Immature natural killer cell (primary cell): ENCODE results near the gene ARRB1. TPM values are rescaled to one million over a fixed set of nuclear protein-coding genes. Genes with fewer than 3 reads are reported as not detected.
A peak's percentile ranks its signal among the peaks of the same experiment; 100 is the strongest.
"Not testable (repeated sequence)": the region's sequence is repeated elsewhere in the genome, so short reads cannot be mapped to it uniquely, and the experiment has no call there.

Experiments used
- DNase-seq, 3 donors: peaks; one replicate each; pipeline ENCODE4 v3.0.0; 2022; ENCODE audit warnings: mixed read lengths in 1 of 3
- H3K27ac Mint-ChIP-seq, 6 donors: one replicate each; pipeline ENCODE4 v1.8.0; 2020; ENCODE audit warnings: mixed read lengths in 6 of 6, mild to moderate bottlenecking in 5 of 6, inconsistent platforms in 4 of 6, moderate library complexity in 3 of 6
- H3K27me3 Mint-ChIP-seq, 3 donors: one replicate each; pipeline ENCODE4 v1.8.0; 2020 to 2021; ENCODE audit warnings: low read depth in 3 of 3, mild to moderate bottlenecking in 3 of 3, mixed read lengths in 3 of 3, moderate library complexity in 3 of 3, inconsistent platforms in 1 of 3
- H3K36me3 Mint-ChIP-seq, 3 donors: one replicate each; pipeline ENCODE4 v1.8.0; 2020; ENCODE audit warnings: mixed read lengths in 3 of 3, inconsistent platforms in 2 of 3, mild to moderate bottlenecking in 2 of 3
- H3K4me1 Mint-ChIP-seq, 2 donors: one replicate each; pipeline ENCODE4 v1.8.0; 2020; ENCODE audit warnings: inconsistent platforms in 2 of 2, mild to moderate bottlenecking in 2 of 2, mixed read lengths in 2 of 2, moderate library complexity in 1 of 2
- H3K4me3 Mint-ChIP-seq, 5 donors: one replicate each; pipeline ENCODE4 v1.8.0; 2020; ENCODE audit warnings: mild to moderate bottlenecking in 5 of 5, mixed read lengths in 5 of 5, inconsistent platforms in 3 of 5, moderate library complexity in 3 of 5
- H3K9me3 Mint-ChIP-seq, 6 donors: one replicate each; pipeline ENCODE4 v1.8.0; 2020; ENCODE audit warnings: mild to moderate bottlenecking in 6 of 6, mixed read lengths in 6 of 6, inconsistent platforms in 4 of 6, moderate library complexity in 3 of 6
- polyA plus RNA-seq, 3 donors: library from polyadenylated mRNA; unstranded; fragments of 300-500 nt; fragmentation: Illumina TruSeq; gene quantifications; one replicate each; pipeline ENCODE4 v1.2.3, GENCODE V29; 2021

ARRB1 gene
- polyA plus RNA-seq, 3 donors from 2014 or later: 28.7 to 51.1 (median 41.5) TPM

GRCh38 chr11:75383246-75383645 is 31.8 kb upstream of the ARRB1 start:
- Mint-ChIP-seq H3K27ac (peak overlapping the region; percentile 80 to 92 (median 90)), H3K4me1 (peaks cover 33 to 35% of the 10 kb centered on the region in 2 donors), H3K4me3 (peak overlapping the region; percentile 40 to 89 (median 80)), H3K27me3 (peaks cover 0 to 7% (median 2%) of the 10 kb centered on the region in 3 donors), H3K36me3 (no peaks in the 10 kb centered on the region), H3K9me3 (no peaks in the 10 kb centered on the region)
- DNase-seq: peak; percentile 65 to 69 (median 68)

- peak overlapping the region in 1 of 5 donors; percentile 30 for H3K4me3 Mint-ChIP-seq
- no peak for DNase-seq
- H3K9me3 Mint-ChIP-seq: no peaks in the 10 kb centered on the region
- no peaks in the 10 kb centered on the region for H3K36me3 Mint-ChIP-seq
- peaks cover 0 to 7% (median 1%) of the 10 kb centered on the region in 3 donors for H3K27me3 Mint-ChIP-seq
- peak overlapping the region; percentile 6 to 81 (median 58) for H3K27ac Mint-ChIP-seq
- H3K4me1 Mint-ChIP-seq: peaks cover 33 to 35% of the 10 kb centered on the region in 2 donors
These were observed 29.4 kb upstream of the ARRB1 start for GRCh38 chr11:75380716-75381420.

GRCh38 chr11:75380245-75380644 is 28.8 kb upstream of the ARRB1 start:
- Mint-ChIP-seq H3K4me3 (no peak overlapping the region), H3K27ac (peak overlapping the region in 3 of 6 donors; percentile 22 to 81 (median 70)), H3K27me3 (peaks cover 0 to 7% (median 0%) of the 10 kb centered on the region in 3 donors), H3K9me3 (no peaks in the 10 kb centered on the region), H3K4me1 (peaks cover 33 to 35% of the 10 kb centered on the region in 2 donors), H3K36me3 (no peaks in the 10 kb centered on the region)
- no peak for DNase-seq

GRCh38 chr11:75378776-75379175 is 27.3 kb upstream of the ARRB1 start:
- not testable (repeated sequence) for H3K36me3 Mint-ChIP-seq, H3K9me3 Mint-ChIP-seq, H3K27ac Mint-ChIP-seq, H3K4me3 Mint-ChIP-seq, DNase-seq, H3K27me3 Mint-ChIP-seq
- H3K4me1 Mint-ChIP-seq: peaks cover 22 to 24% of the 10 kb centered on the region in 2 donors

GRCh38 chr11:75376175-75376574 is 24.7 kb upstream of the ARRB1 start:
- no peak overlapping the region for H3K27ac Mint-ChIP-seq
- peaks cover 21 to 24% of the 10 kb centered on the region in 2 donors for H3K4me1 Mint-ChIP-seq
- no peaks in the 10 kb centered on the region for H3K9me3 Mint-ChIP-seq
- no peaks in the 10 kb centered on the region for H3K27me3 Mint-ChIP-seq
- H3K4me3 Mint-ChIP-seq: no peak overlapping the region
- no peaks in the 10 kb centered on the region for H3K36me3 Mint-ChIP-seq
- DNase-seq: no peak

GRCh38 chr11:75375626-75376025 is 24.2 kb upstream of the ARRB1 start:
- no peak for DNase-seq
- no peaks in the 10 kb centered on the region for H3K36me3 Mint-ChIP-seq
- H3K27ac Mint-ChIP-seq: no peak overlapping the region
- no peaks in the 10 kb centered on the region for H3K9me3 Mint-ChIP-seq
- peaks cover 17 to 19% of the 10 kb centered on the region in 2 donors for H3K4me1 Mint-ChIP-seq
- H3K4me3 Mint-ChIP-seq: no peak overlapping the region
- no peaks in the 10 kb centered on the region for H3K27me3 Mint-ChIP-seq

- H3K9me3 Mint-ChIP-seq: peaks cover 0 to 1% (median 0%) of the 10 kb centered on the region in 6 donors
- no peaks in the 10 kb centered on the region for H3K27me3 Mint-ChIP-seq
- DNase-seq: no peak
- peak overlapping the region in 2 of 6 donors; percentile 33 to 57 for H3K27ac Mint-ChIP-seq
- peaks cover 21 to 25% of the 10 kb centered on the region in 2 donors for H3K4me1 Mint-ChIP-seq
- no peaks in the 10 kb centered on the region for H3K36me3 Mint-ChIP-seq
- H3K4me3 Mint-ChIP-seq: no peak overlapping the region
These were observed 23.2 kb upstream of the ARRB1 start for GRCh38 chr11:75374646-75375045.

GRCh38 chr11:75373201-75373600 is 21.7 kb upstream of the ARRB1 start:
- Mint-ChIP-seq H3K9me3 (peaks cover 0 to 6% (median under 1%) of the 10 kb centered on the region in 6 donors), H3K4me3 (no peak overlapping the region), H3K27ac (no peak overlapping the region), H3K4me1 (peaks cover 32 to 36% of the 10 kb centered on the region in 2 donors), H3K36me3 (no peaks in the 10 kb centered on the region), H3K27me3 (no peaks in the 10 kb centered on the region)
- DNase-seq: no peak

- DNase-seq: no peak
- Mint-ChIP-seq H3K4me3 (peak overlapping the region in 2 of 5 donors; percentile 29 to 39), H3K4me1 (peaks cover 36 to 42% of the 10 kb centered on the region in 2 donors), H3K27ac (peak overlapping the region; percentile 32 to 83 (median 62)), H3K36me3 (no peaks in the 10 kb centered on the region), H3K27me3 (no peaks in the 10 kb centered on the region), H3K9me3 (peaks cover 0 to 6% (median 2%) of the 10 kb centered on the region in 6 donors)
These were observed 20.8 kb upstream of the ARRB1 start for GRCh38 chr11:75371949-75372876.

GRCh38 chr11:75369560-75370255 is 18.2 kb upstream of the ARRB1 start:
- Mint-ChIP-seq H3K36me3 (no peaks in the 10 kb centered on the region), H3K27me3 (no peaks in the 10 kb centered on the region), H3K9me3 (peaks cover 0 to 6% (median 2%) of the 10 kb centered on the region in 6 donors), H3K4me1 (peaks cover 44 to 51% of the 10 kb centered on the region in 2 donors), H3K4me3 (peak overlapping the region; percentile 56 to 80 (median 75)), H3K27ac (peak overlapping the region in 5 of 6 donors; percentile 61 to 86 (median 79))
- DNase-seq: no peak

- H3K36me3 Mint-ChIP-seq, H3K27me3 Mint-ChIP-seq, H3K9me3 Mint-ChIP-seq, DNase-seq, H3K4me3 Mint-ChIP-seq: not testable (repeated sequence)
- Mint-ChIP-seq H3K4me1 (peaks cover 36 to 41% of the 10 kb centered on the region in 2 donors), H3K27ac (peak overlapping the region in 2 of 6 donors; percentile 24 to 64)
These were observed 15.4 kb upstream of the ARRB1 start for GRCh38 chr11:75366826-75367225.

- Mint-ChIP-seq H3K4me1 (peaks cover 30 to 36% of the 10 kb centered on the region in 2 donors), H3K27me3 (peaks cover 0 to 2% (median 0%) of the 10 kb centered on the region in 3 donors), H3K36me3 (no peaks in the 10 kb centered on the region), H3K27ac (peak overlapping the region in 1 of 6 donors; percentile 70), H3K4me3 (no peak overlapping the region), H3K9me3 (peaks cover 0 to 6% (median 2%) of the 10 kb centered on the region in 6 donors)
- no peak for DNase-seq
These were observed 14.3 kb upstream of the ARRB1 start for GRCh38 chr11:75365711-75366181.

- not testable (repeated sequence) for H3K36me3 Mint-ChIP-seq, DNase-seq, H3K27ac Mint-ChIP-seq, H3K9me3 Mint-ChIP-seq, H3K4me1 Mint-ChIP-seq, H3K27me3 Mint-ChIP-seq, H3K4me3 Mint-ChIP-seq
These were observed 10.8 kb upstream of the ARRB1 start for GRCh38 chr11:75362285-75362684.
